WTC11 (cell line): Measurements from ENCODE around the gene CDH16.

Experiments
- CREM ChIP-seq: sonication (generic); formaldehyde crosslinking; IDR thresholded peaks from 2 replicates; pipeline ENCODE4 v1.8.1; 2022; ENCODE audit warnings: mild to moderate bottlenecking, missing genetic modification reagents, moderate library complexity
- CTCF ChIP-seq: fragments of 200-600 bp; IDR thresholded peaks from 2 replicates; pipeline ENCODE4 v1.8.0; 2022; ENCODE audit warnings: antibody characterized with exemption
- HMGXB4 ChIP-seq: sonication (generic); formaldehyde crosslinking; IDR thresholded peaks from 2 replicates; pipeline ENCODE4 v1.8.1; 2023; ENCODE audit warnings: mild to moderate bottlenecking, moderate library complexity, missing genetic modification reagents
- ZNF396 ChIP-seq: fragments of 250-450 bp; sonication (Bioruptor Pico); IDR thresholded peaks from 2 replicates; pipeline ENCODE4 v1.8.0; 2021; ENCODE audit warnings: mild to moderate bottlenecking, moderate library complexity, borderline replicate concordance

- TF ChIP-seq CTCF (no peak), HMGXB4 (CRISPR knock-in tag) (no peak), ZNF396 (CRISPR knock-in tag) (no peak), CREM (no peak)
These were observed 37.7 kb downstream of the CDH16 start for GRCh38 chr16:66881014-66881417.
